HG03565 (cell line): ENCODE measurements around the gene LRP5.
"Not testable (repeated sequence)": the region's sequence is repeated elsewhere in the genome, so short reads cannot be mapped to it uniquely, and the experiment has no call there.

Source experiments
- ATAC-seq: cut with Tn5 transposase; IDR thresholded peaks from one replicate; pipeline ENCODE4 v1.9.1; 2021; ENCODE audit warnings: mild to moderate bottlenecking, moderate library complexity; ENCODE audit not compliant: unreplicated experiment

Gene LRP5

DNA sequence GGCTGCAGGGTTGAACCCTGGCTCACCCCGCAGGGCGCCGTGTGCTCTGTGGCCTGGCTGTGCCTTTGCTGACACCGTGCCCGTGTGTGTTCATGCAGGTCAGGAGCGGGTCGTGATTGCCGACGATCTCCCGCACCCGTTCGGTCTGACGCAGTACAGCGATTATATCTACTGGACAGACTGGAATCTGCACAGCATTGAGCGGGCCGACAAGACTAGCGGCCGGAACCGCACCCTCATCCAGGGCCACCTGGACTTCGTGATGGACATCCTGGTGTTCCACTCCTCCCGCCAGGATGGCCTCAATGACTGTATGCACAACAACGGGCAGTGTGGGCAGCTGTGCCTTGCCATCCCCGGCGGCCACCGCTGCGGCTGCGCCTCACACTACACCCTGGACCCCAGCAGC lies 101.2 kb downstream of the LRP5 start:
- no peak for ATAC-seq

DNA sequence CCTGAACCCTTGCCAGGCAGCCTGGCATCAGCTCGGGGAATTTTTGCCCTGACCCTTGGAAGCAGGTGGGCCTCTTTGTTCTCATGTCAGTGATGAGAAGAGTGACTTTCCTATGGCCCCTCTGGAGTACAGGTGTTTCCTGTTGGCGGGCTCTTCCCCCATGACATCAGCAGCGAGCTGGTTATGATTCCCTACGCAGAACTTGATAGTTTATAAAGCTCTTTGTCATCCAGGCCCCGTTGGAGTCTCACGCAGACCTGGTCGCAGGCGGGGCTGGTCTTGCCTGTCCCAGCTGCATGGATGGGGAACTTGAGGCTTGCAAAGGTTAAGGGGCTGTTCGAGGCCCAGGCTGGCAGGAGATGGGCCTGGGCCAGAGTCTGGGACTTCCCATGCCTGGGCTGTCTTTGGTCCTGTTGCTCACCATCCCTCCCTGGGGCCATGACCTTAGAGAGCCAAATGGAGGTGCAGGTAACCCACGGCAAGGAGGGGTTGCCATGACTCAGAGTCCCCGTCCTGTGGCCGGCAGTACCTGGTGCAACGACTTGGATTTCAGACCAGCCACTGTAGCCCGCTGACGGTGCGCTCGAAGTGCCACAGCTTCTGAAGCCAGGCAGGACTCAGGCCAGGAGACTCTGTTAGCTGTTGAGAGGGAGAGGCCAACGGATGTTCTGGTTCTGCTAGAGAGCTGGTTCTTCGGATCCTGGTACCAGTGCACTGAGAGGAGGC lies 102.3 kb downstream of the LRP5 start:
- no peak for ATAC-seq

DNA sequence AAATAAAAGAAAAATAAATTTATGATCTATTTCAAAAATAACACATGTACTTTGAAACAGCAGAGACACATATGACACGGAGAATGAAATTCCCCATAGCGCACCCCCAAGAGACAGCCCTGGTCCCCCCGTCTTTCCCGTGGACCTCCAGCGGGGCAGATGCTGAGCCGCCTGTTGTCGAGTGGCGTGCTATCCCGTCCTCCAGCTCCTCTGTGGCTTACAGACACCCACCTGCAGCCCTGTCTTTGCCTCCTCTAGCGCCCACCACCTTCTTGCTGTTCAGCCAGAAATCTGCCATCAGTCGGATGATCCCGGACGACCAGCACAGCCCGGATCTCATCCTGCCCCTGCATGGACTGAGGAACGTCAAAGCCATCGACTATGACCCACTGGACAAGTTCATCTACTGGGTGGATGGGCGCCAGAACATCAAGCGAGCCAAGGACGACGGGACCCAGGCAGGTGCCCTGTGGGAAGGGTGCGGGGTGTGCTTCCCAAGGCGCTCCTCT lies 103.7 kb downstream of the LRP5 start:
- ATAC-seq: no peak

DNA sequence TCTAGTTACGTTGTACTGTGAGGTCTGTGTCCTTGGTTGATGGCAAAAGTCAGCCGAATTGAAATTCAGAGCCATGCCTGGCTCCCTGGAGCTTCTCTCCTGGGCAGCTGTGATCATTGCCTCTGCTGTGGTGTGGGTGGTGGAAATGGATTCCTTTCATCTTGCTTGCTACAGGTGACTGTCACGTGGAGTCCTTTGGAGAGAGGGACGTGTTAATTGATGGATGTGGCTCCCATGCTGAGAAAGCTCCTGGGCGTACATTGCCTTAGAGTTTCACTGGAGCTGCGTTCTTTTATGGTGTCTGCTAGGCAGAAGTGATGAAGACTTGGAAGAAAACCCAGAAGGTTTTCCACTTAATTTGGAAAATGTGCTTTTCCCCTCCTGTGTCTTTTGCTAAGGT lies 106.3 kb downstream of the LRP5 start:
- ATAC-seq: no peak

DNA sequence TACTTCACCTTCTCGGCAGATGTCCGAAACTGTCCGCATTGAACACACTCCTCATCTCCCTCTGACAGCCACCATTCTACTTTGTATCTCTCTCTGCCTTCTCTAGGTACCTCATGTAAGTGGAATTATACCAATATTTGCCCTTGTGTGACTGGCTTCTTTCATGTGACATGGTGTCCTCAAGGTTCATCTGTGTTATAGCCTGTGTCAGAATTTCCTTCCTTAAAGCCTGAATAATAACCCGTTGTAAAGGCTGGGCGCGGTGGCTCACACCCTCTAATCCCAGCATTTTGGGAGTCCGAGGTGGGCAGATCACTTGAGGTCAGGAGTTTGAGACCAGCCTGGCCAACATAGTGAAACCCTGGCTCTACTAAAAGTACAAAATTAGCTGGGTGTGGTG lies 107.8 kb downstream of the LRP5 start:
- ATAC-seq: no peak

DNA sequence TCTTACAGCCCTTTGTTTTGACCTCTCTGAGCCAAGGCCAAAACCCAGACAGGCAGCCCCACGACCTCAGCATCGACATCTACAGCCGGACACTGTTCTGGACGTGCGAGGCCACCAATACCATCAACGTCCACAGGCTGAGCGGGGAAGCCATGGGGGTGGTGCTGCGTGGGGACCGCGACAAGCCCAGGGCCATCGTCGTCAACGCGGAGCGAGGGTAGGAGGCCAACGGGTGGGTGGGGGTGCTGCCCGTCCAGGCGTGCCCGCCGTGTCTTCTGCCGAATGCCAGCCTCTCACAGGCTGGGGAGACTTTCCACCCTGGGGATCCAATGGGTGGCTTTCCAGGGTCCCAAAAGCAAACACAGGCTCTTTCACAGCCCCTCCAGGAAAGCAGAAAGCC lies 111.1 kb downstream of the LRP5 start:
- ATAC-seq: no peak

DNA sequence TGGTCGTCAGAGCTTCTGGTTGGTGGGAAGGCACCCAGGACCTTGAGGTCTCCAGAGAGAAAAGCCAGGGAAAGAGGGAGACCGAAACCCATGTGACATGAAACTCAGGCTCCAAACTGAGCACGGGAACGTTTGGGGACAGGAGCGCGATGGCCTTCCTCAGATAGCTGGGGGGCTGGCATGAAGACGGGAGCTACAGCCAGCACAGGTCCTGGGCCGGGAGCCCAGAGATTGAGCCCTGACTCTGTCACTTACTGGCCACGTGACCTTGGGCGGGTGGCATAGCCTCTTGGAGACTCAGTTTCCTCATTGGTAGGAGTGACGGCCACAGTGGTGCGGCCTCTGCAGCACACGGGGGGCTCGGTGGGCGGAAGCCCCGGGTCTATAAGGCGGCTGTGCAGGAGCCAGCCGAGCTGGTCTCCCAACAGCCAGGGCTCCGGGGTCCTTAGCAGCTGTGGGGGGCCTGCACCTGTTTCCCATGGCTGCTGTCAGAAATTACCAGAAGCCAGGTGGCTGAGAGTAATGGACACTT lies 111.8 kb downstream of the LRP5 start:
- no peak for ATAC-seq

DNA sequence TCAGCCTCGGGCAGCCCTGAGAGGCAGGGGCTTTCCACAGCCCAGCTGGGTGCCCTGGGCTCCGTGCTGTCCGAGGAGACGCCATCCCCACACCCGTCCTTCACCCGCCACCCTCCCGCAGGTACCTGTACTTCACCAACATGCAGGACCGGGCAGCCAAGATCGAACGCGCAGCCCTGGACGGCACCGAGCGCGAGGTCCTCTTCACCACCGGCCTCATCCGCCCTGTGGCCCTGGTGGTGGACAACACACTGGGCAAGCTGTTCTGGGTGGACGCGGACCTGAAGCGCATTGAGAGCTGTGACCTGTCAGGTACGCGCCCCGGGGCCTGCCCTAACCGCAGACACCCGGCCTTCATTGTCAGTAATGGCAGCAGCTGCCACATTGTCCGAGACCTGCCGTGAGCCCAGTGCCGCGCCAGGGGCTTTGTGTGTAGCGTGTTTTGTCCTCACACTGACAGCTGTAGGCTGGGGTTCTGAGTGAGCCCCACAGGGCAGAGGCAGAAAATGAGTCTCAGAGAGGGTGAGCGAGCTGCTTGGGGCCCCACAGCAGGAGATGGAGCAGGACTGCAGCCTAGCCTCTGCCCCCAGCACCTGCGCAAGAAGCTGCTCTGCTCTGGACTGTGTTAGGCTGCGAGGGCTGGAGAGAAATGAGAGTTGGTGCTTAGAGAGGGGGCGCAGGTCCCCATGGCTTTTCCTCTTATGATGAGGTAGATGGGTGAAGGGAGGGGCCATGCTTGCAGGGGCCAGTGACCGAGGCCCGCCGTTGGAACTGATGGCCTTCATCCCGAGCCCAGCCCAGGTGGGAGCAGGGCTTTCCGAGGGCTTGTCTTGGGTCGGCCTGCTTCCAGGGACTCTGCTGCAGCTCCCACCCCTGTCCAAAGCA lies 112.8 kb downstream of the LRP5 start:
- ATAC-seq: no peak

DNA sequence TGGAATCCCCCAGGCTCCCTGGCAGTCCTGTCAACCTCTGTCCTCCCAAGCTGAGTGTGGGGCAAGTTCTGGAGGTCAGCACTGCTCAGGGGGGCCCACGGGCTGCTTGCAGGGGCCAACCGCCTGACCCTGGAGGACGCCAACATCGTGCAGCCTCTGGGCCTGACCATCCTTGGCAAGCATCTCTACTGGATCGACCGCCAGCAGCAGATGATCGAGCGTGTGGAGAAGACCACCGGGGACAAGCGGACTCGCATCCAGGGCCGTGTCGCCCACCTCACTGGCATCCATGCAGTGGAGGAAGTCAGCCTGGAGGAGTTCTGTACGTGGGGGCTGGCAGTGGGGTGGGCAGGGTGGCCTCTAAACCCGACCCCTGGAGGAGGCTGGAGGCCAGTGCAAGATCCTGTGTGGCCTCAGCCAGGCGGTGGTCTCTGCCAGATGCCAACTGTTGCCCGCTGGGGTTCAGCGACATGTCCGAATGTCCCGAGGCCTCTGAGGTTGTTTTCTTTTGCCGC lies 113.5 kb downstream of the LRP5 start:
- no peak for ATAC-seq

DNA sequence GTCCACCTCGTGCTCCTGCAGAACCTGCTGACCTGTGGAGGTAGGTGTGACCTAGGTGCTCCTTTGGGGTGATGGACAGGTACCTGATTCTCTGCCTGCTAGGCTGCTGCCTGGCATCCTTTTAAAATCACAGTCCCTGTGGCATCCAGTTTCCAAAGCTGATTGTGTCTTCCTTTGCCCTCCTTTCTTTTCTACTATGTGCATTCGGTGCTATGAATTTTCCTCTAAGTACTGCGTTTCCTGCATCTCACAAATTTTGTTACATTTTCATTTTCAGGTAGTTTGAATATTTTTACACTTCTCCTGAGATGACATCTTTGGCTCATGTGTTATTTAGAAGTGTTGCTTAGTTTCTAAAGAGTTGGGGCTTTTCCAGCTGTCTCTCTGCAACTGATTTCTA lies 117.3 kb downstream of the LRP5 start:
- ATAC-seq: no peak

DNA sequence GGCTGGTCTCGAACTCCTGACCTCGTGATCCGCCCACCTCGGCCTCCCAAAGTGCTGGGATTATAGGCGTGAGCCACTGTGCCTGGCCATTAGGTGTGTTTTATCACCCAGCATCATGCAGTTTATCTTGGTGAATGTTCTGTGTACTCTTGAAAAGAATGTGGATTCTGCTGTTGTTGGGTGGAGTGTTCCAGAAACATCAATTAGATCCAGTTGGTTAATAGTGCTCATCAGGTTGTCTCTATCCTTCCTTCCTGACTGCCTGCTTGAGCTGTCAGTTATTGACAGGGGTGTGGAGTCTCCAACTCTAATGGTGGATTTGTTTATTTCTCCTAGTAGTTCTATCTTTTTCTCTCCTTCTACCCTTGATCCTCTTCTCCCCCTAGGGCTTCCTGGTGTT lies 118.0 kb downstream of the LRP5 start:
- ATAC-seq: no peak

DNA sequence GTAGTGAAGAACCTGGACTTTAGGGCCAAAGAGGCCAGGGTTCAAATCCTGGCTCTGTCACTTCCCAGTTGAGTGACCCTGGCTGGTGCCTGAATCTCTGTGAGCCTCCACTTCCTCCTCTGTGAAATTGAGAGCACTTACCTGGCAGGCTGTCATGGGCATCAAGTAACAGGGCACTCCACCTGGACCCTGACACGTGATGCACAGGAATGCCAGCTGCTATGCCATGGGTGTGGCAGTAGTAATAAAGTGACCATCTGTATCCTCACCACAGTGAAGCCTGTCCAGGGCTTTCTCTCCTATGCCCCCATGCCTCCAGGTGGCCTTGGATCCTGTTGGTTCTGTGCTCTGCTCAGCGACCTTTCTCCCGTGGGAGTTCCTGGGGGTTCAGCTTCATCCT lies 118.4 kb downstream of the LRP5 start:
- ATAC-seq: no peak

DNA sequence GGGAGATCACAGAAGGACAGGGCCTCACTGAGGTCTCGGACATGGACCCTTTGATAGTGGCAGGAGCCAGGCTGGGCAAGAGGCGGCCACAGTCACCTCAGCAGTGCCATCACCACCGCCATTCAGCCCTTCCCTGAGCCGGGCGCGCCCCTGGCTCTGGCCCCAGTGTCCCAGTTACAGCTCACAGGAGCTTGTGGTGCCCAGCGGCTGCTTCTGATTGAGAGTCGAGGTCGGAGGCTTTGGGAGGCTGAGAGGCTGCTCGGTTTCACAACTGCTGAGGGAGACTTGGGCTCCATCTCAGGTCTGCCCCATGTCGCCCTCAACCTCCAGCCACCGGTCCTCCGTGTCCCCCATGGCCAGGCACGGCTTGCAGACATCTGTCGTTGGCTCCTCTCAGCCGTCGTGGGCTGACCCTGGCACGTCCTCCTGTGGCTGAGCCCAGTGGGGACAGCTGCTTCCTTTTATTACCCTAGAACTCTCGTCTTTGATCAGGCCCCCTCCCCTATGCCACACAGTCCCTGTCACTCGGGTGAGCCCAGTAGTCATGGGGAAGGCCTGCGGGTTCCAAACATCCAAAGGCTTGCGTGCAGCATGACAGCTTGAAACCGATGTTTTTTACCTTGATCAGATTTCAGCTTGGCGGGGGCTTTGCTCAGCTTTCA lies 119.7 kb downstream of the LRP5 start:
- ATAC-seq: no peak

DNA sequence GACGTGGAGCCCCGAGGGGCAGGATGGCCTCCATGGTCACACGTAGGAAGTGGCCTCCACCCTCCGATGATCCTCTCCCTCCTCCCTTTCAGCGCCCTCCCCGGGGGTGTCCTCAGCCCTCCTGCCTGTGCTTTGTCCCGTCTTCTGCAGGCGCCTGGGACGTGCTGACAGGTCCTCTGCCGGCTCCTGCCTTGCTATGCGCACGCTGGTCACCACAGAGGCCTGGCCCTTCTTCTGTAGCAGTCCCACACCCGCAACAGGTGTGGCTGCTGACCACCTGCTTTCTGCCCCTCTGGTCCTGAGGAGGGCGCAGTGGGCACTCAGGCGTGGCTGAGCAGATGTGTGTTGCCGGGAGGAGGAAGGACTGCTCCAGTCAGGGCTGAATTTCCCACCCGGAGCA lies 120.5 kb downstream of the LRP5 start:
- no peak for ATAC-seq

DNA sequence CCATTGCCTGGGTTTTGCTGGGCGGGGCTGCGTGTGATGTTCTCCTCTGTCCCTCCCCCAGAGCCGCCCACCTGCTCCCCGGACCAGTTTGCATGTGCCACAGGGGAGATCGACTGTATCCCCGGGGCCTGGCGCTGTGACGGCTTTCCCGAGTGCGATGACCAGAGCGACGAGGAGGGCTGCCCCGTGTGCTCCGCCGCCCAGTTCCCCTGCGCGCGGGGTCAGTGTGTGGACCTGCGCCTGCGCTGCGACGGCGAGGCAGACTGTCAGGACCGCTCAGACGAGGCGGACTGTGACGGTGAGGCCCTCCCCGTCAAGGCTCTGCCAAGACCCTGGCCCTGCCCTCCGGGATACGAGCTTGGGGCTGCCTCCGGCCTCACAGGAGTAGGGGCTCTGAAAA lies 121.2 kb downstream of the LRP5 start:
- no peak for ATAC-seq

DNA sequence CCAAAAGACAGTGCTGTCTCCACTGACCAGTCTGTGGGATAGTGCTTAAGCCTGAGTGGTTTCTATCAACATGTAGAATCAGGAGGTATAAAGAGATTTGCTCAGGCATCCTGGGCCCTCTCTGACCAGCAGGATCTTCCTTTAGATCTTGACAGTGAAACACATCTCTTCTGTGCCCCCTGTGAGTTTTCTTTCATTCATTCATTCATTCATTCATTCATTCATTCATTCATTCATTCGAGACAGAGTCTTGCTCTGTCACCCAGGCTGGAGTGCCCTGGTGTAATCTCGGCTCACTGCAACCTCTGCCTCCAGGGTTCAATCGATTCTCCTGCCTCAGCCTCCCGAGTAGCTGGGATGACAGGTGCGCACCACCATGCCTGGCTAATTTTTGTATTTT lies 121.8 kb downstream of the LRP5 start:
- ATAC-seq: not testable (repeated sequence)

DNA sequence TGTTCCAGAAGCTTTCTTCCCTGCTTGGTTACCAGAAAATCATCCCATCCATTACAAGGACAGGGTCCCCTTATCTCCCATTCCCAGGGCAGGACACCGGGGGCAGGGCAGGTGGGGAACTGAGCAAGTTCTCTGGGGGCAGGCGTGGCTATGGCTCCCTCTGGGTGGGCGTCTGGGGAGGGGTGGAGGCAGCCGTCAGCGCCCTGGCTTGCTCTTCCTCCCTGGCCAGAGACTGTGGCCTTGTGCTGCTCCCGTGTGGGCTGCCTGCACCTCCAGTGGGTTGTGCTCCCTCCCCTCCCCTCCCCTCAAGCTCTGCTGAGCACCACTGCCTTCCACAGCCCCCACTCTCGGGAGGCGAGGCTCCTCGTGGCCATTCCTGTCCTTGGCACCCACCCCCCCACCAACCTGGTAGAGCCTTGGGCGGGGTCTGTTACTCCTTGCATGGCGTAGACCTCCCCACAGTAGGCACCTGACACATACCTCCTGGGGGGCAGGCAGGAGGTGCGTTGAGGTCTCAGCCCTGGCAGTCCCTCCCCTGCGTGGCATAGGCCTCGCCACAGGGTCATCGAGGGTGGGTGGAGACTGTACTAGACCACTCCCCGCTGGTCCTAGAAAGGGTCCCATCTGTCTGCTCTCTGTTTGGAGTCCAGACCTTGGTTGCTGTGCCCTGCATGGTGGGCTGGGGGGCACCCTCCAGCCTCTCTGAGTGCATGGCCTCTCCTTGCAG lies 123.9 kb downstream of the LRP5 start:
- ATAC-seq: no peak

DNA sequence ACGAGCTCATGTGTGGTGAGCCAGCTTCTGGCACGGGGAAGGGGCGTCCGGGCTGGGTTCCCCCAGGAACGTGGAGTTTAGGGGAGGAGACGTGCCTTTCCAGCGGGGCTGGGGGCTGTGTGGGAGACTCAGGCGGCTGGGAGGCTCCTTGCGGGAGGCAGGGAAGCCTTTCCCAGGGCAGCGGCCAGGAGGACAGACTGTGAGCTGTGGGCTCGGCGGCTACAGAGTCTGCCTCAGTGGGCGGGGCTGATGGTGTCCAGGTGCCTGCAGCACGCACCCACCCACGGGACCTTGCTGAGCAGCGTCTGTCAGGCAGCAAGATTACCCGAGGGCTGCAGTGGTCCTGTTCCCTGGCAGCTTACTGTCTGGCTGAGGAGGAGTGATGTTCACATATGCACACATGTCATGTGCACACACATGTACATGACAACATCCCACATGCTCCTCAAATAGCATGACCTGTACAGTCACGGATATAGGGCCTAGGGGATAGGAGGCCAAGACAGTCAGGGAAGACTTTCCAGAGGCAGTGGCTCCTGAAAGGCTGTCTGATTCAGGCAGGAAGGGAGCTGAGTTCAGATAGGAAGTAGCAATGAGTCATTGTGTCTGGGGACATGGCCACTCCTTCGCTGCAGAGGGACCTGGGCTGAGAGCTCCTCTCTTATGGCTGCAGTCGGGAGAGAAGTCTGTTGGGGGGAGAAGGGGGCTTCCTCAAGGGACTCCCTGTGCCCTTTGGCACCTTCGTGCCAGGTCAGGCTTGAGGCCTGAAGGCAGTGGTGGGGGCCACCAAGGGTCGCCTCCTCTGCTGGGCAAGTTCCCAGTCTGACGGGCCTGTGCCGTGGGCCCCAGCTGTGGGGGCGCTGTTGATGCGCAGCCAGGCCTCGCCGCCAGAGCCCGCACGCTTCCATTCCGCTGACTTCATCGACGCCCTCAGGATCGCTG lies 124.9 kb downstream of the LRP5 start:
- no peak for ATAC-seq

DNA sequence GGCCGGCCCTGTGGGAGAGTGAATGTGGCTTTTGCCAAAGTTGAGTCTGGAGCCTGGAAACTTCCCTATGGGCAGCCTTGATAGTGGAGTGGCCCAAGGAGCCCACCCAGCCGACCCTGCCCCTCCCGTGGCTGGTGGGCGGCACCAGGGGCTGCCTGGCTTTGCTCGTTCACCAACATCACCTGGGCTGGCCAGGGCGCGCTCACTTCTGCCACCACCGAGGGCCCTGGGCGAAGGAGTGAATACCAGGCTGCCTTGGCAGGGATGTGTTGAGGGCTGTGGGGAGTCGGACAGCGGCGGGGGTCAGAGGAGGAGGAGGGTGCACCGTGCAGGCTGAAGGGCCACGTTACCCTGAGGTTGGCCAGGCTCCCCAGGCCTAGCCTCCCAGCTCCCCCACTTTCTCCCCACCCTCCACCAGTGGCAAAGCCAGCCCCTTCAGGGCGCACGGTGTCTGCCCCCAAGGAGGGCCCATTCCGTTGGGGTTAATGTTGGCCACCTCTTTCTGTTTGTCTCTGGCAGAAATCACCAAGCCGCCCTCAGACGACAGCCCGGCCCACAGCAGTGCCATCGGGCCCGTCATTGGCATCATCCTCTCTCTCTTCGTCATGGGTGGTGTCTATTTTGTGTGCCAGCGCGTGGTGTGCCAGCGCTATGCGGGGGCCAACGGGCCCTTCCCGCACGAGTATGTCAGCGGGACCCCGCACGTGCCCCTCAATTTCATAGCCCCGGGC lies 125.7 kb downstream of the LRP5 start:
- no peak for ATAC-seq
